Measurements from ENCODE around the gene CLTA.
"Not testable (repeated sequence)": the region's sequence is repeated elsewhere in the genome, so short reads cannot be mapped to it uniquely, and the experiment has no call there.

Gene CLTA

GRCh38 chr9:36158917-36159316, 31.8 kb upstream of the CLTA start:
- DNase-seq, result no peak

- not testable (repeated sequence) for DNase-seq
Observed at GRCh38 chr9:36159509-36159908, 31.2 kb upstream of the CLTA start.

GRCh38 chr9:36160126-36160525, 30.6 kb upstream of the CLTA start:
- not testable (repeated sequence) for DNase-seq

- no peak for DNase-seq
Observed at GRCh38 chr9:36161187-36161586, 29.5 kb upstream of the CLTA start.

GRCh38 chr9:36162211-36162738, 28.4 kb upstream of the CLTA start:
- no peak for DNase-seq

GRCh38 chr9:36163049-36163785, 27.5 kb upstream of the CLTA start:
- DNase-seq, result no peak

- no peak for DNase-seq
Observed at GRCh38 chr9:36163786-36164170, 26.9 kb upstream of the CLTA start.

- no peak for DNase-seq
Observed at GRCh38 chr9:36164372-36164771, 26.3 kb upstream of the CLTA start.

GRCh38 chr9:36164989-36165388, 25.7 kb upstream of the CLTA start:
- DNase-seq, result no peak

GRCh38 chr9:36165826-36166167, 24.9 kb upstream of the CLTA start:
- DNase-seq, result no peak

GRCh38 chr9:36166168-36166927, 24.4 kb upstream of the CLTA start:
- DNase-seq, result peak; percentile 87

GRCh38 chr9:36169166-36169565, 21.6 kb upstream of the CLTA start, which contains the start of gene CCIN:
CCIN (plus strand) TSS chr9:36169388; CDS start chr9:36169503, 115 bp downstream.
- DNase-seq, result no peak

GRCh38 chr9:36169708-36170107, 21.0 kb upstream of the CLTA start:
- no peak for DNase-seq

GRCh38 chr9:36170531-36170930, 20.2 kb upstream of the CLTA start:
- no peak for DNase-seq

GRCh38 chr9:36173861-36174260, 16.9 kb upstream of the CLTA start:
- no peak for DNase-seq

- no peak for DNase-seq
Observed at GRCh38 chr9:36174271-36174670, 16.4 kb upstream of the CLTA start.

- DNase-seq, result no peak
Observed at GRCh38 chr9:36174731-36175130, 16.0 kb upstream of the CLTA start.

GRCh38 chr9:36175209-36175608, 15.5 kb upstream of the CLTA start:
- DNase-seq, result not testable (repeated sequence)

- not testable (repeated sequence) for DNase-seq
Observed at GRCh38 chr9:36176496-36176895, 14.2 kb upstream of the CLTA start.

GRCh38 chr9:36177571-36177970, 13.2 kb upstream of the CLTA start:
- DNase-seq, result no peak

GRCh38 chr9:36180243-36180642, 10.5 kb upstream of the CLTA start:
- not testable (repeated sequence) for DNase-seq

GRCh38 chr9:36187414-36187813, 3.3 kb upstream of the CLTA start:
- no peak for DNase-seq

GRCh38 chr9:36188212-36188611, 2.5 kb upstream of the CLTA start:
- DNase-seq, result no peak

GRCh38 chr9:36189976-36190375, 745 bp upstream of the CLTA start:
- no peak for DNase-seq

Measured in CD4-positive, alpha-beta T cell treated with Interleukin-17A for 1 hour (primary cell).